Liver (tissue), 9 donors: Measurements from ENCODE around the gene RASL11A. TPM values are rescaled to one million over a fixed set of nuclear protein-coding genes. Genes with fewer than 3 reads are reported as not detected.
"Not testable (repeated sequence)": the region's sequence is repeated elsewhere in the genome, so short reads cannot be mapped to it uniquely, and the experiment has no call there.

Experiments used
- DNase-seq: peaks from one replicate; pipeline ENCODE4 v3.0.0-alpha.2; 2017; ENCODE audit warnings: low spot score
- H3K27ac ChIP-seq, 2 donors: one replicate each; pipeline ENCODE4 v1.7.0; 2013; ENCODE audit warnings: inconsistent platforms in 2 of 2, low read length in 2 of 2, control low read depth in 1 of 2, low read depth in 1 of 2, mild to moderate bottlenecking in 1 of 2
- H3K27me3 ChIP-seq, 4 donors: one replicate each; pipeline versions ENCODE4 v1.6.1 to v1.7.0; 2013; ENCODE audit warnings: low read length in 3 of 4, inconsistent platforms in 1 of 4, mild to moderate bottlenecking in 1 of 4, moderate library complexity in 1 of 4; ENCODE audit not compliant: control insufficient read depth in 4 of 4, insufficient read depth in 4 of 4
- H3K36me3 ChIP-seq, 4 donors: one replicate each; pipeline versions ENCODE4 v1.6.1 to v1.7.0; 2013; ENCODE audit warnings: low read length in 3 of 4, mild to moderate bottlenecking in 3 of 4, low read depth in 1 of 4, moderate library complexity in 1 of 4; ENCODE audit not compliant: control insufficient read depth in 4 of 4, insufficient read depth in 3 of 4
- H3K4me1 ChIP-seq, 4 donors: one replicate each; pipeline versions ENCODE4 v1.6.1 to v1.7.0; 2013; ENCODE audit warnings: low read length in 3 of 4, mild to moderate bottlenecking in 3 of 4, moderate library complexity in 1 of 4; ENCODE audit not compliant: control insufficient read depth in 4 of 4, insufficient read depth in 4 of 4
- H3K4me3 ChIP-seq, 3 donors: one replicate each; pipeline versions ENCODE4 v1.6.1 to v1.7.0; 2013; ENCODE audit warnings: low read length in 3 of 3, control low read depth in 1 of 3, low read depth in 1 of 3, mild to moderate bottlenecking in 1 of 3
- H3K9ac ChIP-seq, 2 donors: one replicate each; pipeline ENCODE4 v1.7.0; 2013; ENCODE audit warnings: low read length in 2 of 2, mild to moderate bottlenecking in 2 of 2, moderate library complexity in 2 of 2, control low read depth in 1 of 2, low read depth in 1 of 2
- H3K9me3 ChIP-seq, 4 donors: one replicate each; pipeline versions ENCODE4 v1.6.1 to v1.7.0; 2013; ENCODE audit warnings: low read length in 3 of 4; ENCODE audit not compliant: control insufficient read depth in 4 of 4
- ATF3 ChIP-seq: IDR thresholded peaks from 2 replicates; pipeline ENCODE4 v1.6.1; 2016; ENCODE audit warnings: antibody characterized with exemption
- CTCF ChIP-seq: fragments of 150-350 bp; IDR thresholded peaks from 2 replicates; pipeline ENCODE4 v1.5.1; 2017; ENCODE audit warnings: improper control_type of control experiment, low read depth, low read length; ENCODE audit not compliant: missing input control
- EGR1 ChIP-seq, 2 donors: IDR thresholded peaks; 2 replicates each; pipeline ENCODE4 v1.6.1; 2016 to 2018; ENCODE audit warnings: antibody characterized with exemption in 2 of 2, low read depth in 2 of 2
- FOXA1 ChIP-seq: IDR thresholded peaks from 2 replicates; pipeline ENCODE4 v1.6.1; 2016; ENCODE audit warnings: antibody characterized with exemption
- FOXA2 ChIP-seq: IDR thresholded peaks from 2 replicates; pipeline ENCODE4 v1.6.1; 2016; ENCODE audit warnings: antibody characterized with exemption
- GABPA ChIP-seq, 2 donors: IDR thresholded peaks in 1 of 2; conservative IDR thresholded peaks in 1 of 2; 2 replicates each; pipeline ENCODE4 v1.6.1; 2016; ENCODE audit warnings: antibody characterized with exemption in 2 of 2, mild to moderate bottlenecking in 1 of 2, moderate library complexity in 1 of 2
- HNF4A ChIP-seq, 2 donors: conservative IDR thresholded peaks; 2 replicates each; pipeline ENCODE4 v1.6.1; 2016; ENCODE audit warnings: antibody characterized with exemption in 2 of 2, mild to moderate bottlenecking in 2 of 2
- HNF4G ChIP-seq: IDR thresholded peaks from 2 replicates; pipeline ENCODE4 v1.6.1; 2016; ENCODE audit warnings: antibody characterized with exemption
- JUND ChIP-seq, 2 donors: IDR thresholded peaks; 2 replicates each; pipeline ENCODE4 v1.6.1; 2016; ENCODE audit warnings: antibody characterized with exemption in 2 of 2
- MAX ChIP-seq: IDR thresholded peaks from 2 replicates; pipeline ENCODE4 v1.6.1; 2016; ENCODE audit warnings: antibody characterized with exemption
- NR2F2 ChIP-seq: IDR thresholded peaks from 2 replicates; pipeline ENCODE4 v1.6.1; 2016; ENCODE audit warnings: antibody characterized with exemption
- RAD21 ChIP-seq, 2 donors: IDR thresholded peaks; 2 replicates each; pipeline ENCODE4 v1.6.1; 2016; ENCODE audit warnings: antibody characterized with exemption in 2 of 2, mild to moderate bottlenecking in 2 of 2
- REST ChIP-seq: IDR thresholded peaks from 2 replicates; pipeline ENCODE4 v1.6.1; 2016; ENCODE audit warnings: antibody characterized with exemption, mild to moderate bottlenecking
- RXRA ChIP-seq, 2 donors: IDR thresholded peaks; 2 replicates each; pipeline ENCODE4 v1.6.1; 2017 to 2018; ENCODE audit warnings: antibody characterized with exemption in 2 of 2, mild to moderate bottlenecking in 1 of 2
- SP1 ChIP-seq: IDR thresholded peaks from 2 replicates; pipeline ENCODE4 v1.6.1; 2018; ENCODE audit warnings: antibody characterized with exemption, mild to moderate bottlenecking
- TAF1 ChIP-seq: conservative IDR thresholded peaks from 2 replicates; pipeline ENCODE4 v1.6.1; 2016; ENCODE audit warnings: antibody characterized with exemption, mild to moderate bottlenecking
- YY1 ChIP-seq: IDR thresholded peaks from 2 replicates; pipeline ENCODE4 v1.6.1; 2016; ENCODE audit warnings: antibody characterized with exemption, mild to moderate bottlenecking
- ZBTB33 ChIP-seq: IDR thresholded peaks from 2 replicates; pipeline ENCODE4 v1.6.1; 2016; ENCODE audit warnings: antibody characterized with exemption
- WGBS: extraction: QIAGEN DNeasy Blood & Tissue Kit; methylation state at CpG from one replicate; pipeline ENCODE4 v1.1.7; 2013; 5-methylcytosine and 5-hydroxymethylcytosine counted together
- polyA plus RNA-seq, 2 donors: library from polyadenylated mRNA; stranded (reverse) in 1 of 2; unstranded in 1 of 2; fragments of 200-250 nt in 1 of 2; fragments of >200 nt in 1 of 2; fragmentation: Nextera tagmentation in 1 of 2; extraction: Ambion mirVana in 1 of 2; gene quantifications; one replicate each; pipeline versions ENCODE4 v1.2.1 to v1.2.3, GENCODE V29; 2013 to 2015
- total RNA-seq, 2 donors: library from RNA; depleted of rRNA; stranded (reverse); fragments of >200 nt; gene quantifications; one replicate each; pipeline ENCODE4 v1.2.3, GENCODE V29; 2014
- donor health status: healthy.
- donor health status: healthy.
- donor health status: healthy.
- donor health status: healthy.
- donor health status: healthy.

Gene RASL11A
- total and polyA plus RNA-seq, 4 donors = 2.5 to 5.6 (median 4.0) TPM

- WGBS = 82% methylated on average over 4 of the region's 4 CpGs
- Histone ChIP-seq H3K9me3 (no peaks in the 10 kb centered on the region), H3K4me1 (no peaks in the 10 kb centered on the region), H3K4me3 (no peak overlapping the region), H3K36me3 (no peaks in the 10 kb centered on the region), H3K27ac (no peak overlapping the region), H3K27me3 (no peaks in the 10 kb centered on the region), H3K9ac (no peak overlapping the region)
- DNase-seq = no peak
- TF ChIP-seq RXRA (IDR thresholded peaks at IDR 0.05) (no peak), JUND (IDR thresholded peaks at IDR 0.05) (no peak), SP1 (no peak), RAD21 (IDR thresholded peaks at IDR 0.05) (no peak), MAX (no peak), CTCF (no peak), ZBTB33 (no peak), EGR1 (IDR thresholded peaks at IDR 0.05; ENCODE audit: low read depth in 2 of 2) (no peak), ATF3 (no peak), HNF4G (no peak), TAF1 (no peak), GABPA (IDR thresholded peaks at IDR 0.05 in 1 of 2, conservative IDR thresholded peaks at IDR 0.05 in 1 of 2) (no peak), NR2F2 (no peak), FOXA2 (no peak), HNF4A (conservative IDR thresholded peaks at IDR 0.05) (no peak), REST (no peak), YY1 (no peak), FOXA1 (no peak)
Observed at GRCh38 chr13:27290715-27291114, 20.1 kb downstream of the RASL11A start.

- not testable (repeated sequence) for H3K9me3 ChIP-seq, H3K9ac ChIP-seq, H3K36me3 ChIP-seq, H3K4me3 ChIP-seq, DNase-seq, H3K27me3 ChIP-seq, H3K27ac ChIP-seq, H3K4me1 ChIP-seq
- WGBS = 87% methylated on average over 8 of the region's 8 CpGs
Observed at GRCh38 chr13:27291967-27292366, 21.3 kb downstream of the RASL11A start.
